Neural cell (in vitro differentiated cells): ENCODE results near the gene SRGAP3. TPM values are rescaled to one million over a fixed set of nuclear protein-coding genes. Genes with fewer than 3 reads are reported as not detected.
A peak's percentile ranks its signal among the peaks of the same experiment; 100 is the strongest.

Source experiments
- H2AFZ ChIP-seq: fragments of 200-600, 300-800 bp; sonication (generic), shearing (Covaris generic); 2 replicates; pipeline ENCODE4 v1.6.0; 2014; ENCODE audit warnings: low read depth, mild to moderate bottlenecking, antibody characterized with exemption, low read length, moderate library complexity
- H3F3A ChIP-seq: fragments of 200-600 bp; shearing (Covaris generic); 2 replicates; pipeline ENCODE4 v1.6.1; 2016; ENCODE audit warnings: mild to moderate bottlenecking, moderate library complexity, mixed read lengths, antibody characterized with exemption, low read length; ENCODE audit not compliant: insufficient read depth, poor library complexity, severe bottlenecking
- H3K27ac ChIP-seq: fragments of 200-600, 300-800 bp; sonication (generic), shearing (Covaris generic); 2 replicates; pipeline ENCODE4 v1.5.1; 2014; ENCODE audit warnings: mild to moderate bottlenecking, low read length, moderate library complexity
- H3K27me3 ChIP-seq: fragments of 300-800, 200-600 bp; sonication (generic), shearing (Covaris generic); 2 replicates; pipeline ENCODE4 v1.6.0; 2014; ENCODE audit warnings: mild to moderate bottlenecking, low read depth, low read length, moderate library complexity; ENCODE audit not compliant: insufficient read depth
- H3K36me3 ChIP-seq: fragments of 300-800, 200-600 bp; sonication (generic), shearing (Covaris generic); 2 replicates; pipeline ENCODE4 v1.5.1; 2014; ENCODE audit warnings: mild to moderate bottlenecking, antibody characterized with exemption, low read length, moderate library complexity; ENCODE audit not compliant: insufficient read depth
- H3K4me2 ChIP-seq: fragments of 300-800, 200-600 bp; sonication (generic), shearing (Covaris generic); 2 replicates; pipeline ENCODE4 v1.6.0; 2014; ENCODE audit warnings: mild to moderate bottlenecking, low read length
- H3K4me3 ChIP-seq: fragments of 300-800, 200-600 bp; sonication (generic), shearing (Covaris generic); 2 replicates; pipeline ENCODE4 v1.5.1; 2014; ENCODE audit warnings: mild to moderate bottlenecking, low read length, moderate library complexity
- H3K79me2 ChIP-seq: fragments of 200-600 bp; shearing (Covaris generic); replicated peaks from 2 replicates; pipeline ENCODE4 v1.6.0; 2014; ENCODE audit warnings: mild to moderate bottlenecking, low read length, moderate library complexity; ENCODE audit not compliant: insufficient read depth
- H3K9ac ChIP-seq: fragments of 300-800, 200-600 bp; sonication (generic), shearing (Covaris generic); 2 replicates; pipeline ENCODE4 v1.6.1; 2016; ENCODE audit warnings: mild to moderate bottlenecking, low read length, mixed read lengths
- H3K9me2 ChIP-seq: fragments of 200-600 bp; shearing (Covaris generic); 2 replicates; pipeline ENCODE4 v1.6.1; 2016; ENCODE audit warnings: mild to moderate bottlenecking, low read length, mixed read lengths; ENCODE audit not compliant: insufficient read depth
- H3K9me3 ChIP-seq: fragments of 200-600, 300-800 bp; sonication (generic), shearing (Covaris generic); 2 replicates; pipeline ENCODE4 v1.6.1; 2016; ENCODE audit warnings: mild to moderate bottlenecking, mixed run types, low read length, moderate library complexity, mixed read lengths
- H4K20me1 ChIP-seq: fragments of 200-600 bp; shearing (Covaris generic); 2 replicates; pipeline ENCODE4 v1.6.1; 2016; ENCODE audit warnings: mild to moderate bottlenecking, mixed run types; ENCODE audit not compliant: insufficient read depth
- EP300 ChIP-seq: fragments of 450-650 bp; conservative IDR thresholded peaks from 2 replicates; pipeline ENCODE4 v1.6.1; 2014; ENCODE audit warnings: antibody characterized with exemption, mild to moderate bottlenecking, moderate library complexity; ENCODE audit not compliant: poor library complexity, severe bottlenecking
- EZH2 ChIP-seq: fragments of 200-600, 300-800 bp; shearing (Covaris generic), sonication (generic); IDR thresholded peaks from 2 replicates; pipeline ENCODE4 v1.6.1; 2014; ENCODE audit warnings: antibody characterized with exemption, low read length, borderline replicate concordance, mild to moderate bottlenecking; ENCODE audit not compliant: insufficient read depth, poor library complexity, severe bottlenecking
- MXI1 ChIP-seq: fragments of 450-650 bp; conservative IDR thresholded peaks from 2 replicates; pipeline ENCODE4 v1.6.1; 2014; ENCODE audit warnings: antibody characterized with exemption, mild to moderate bottlenecking; ENCODE audit not compliant: poor library complexity, severe bottlenecking
- POLR2AphosphoS5 ChIP-seq: IDR thresholded peaks from 2 replicates; pipeline ENCODE4 v1.6.1; 2012
- RAD21 ChIP-seq: fragments of 450-650 bp; conservative IDR thresholded peaks from 2 replicates; pipeline ENCODE4 v1.6.1; 2014; ENCODE audit warnings: antibody characterized with exemption, mild to moderate bottlenecking, moderate library complexity
- SMC3 ChIP-seq: fragments of 450-650 bp; conservative IDR thresholded peaks from 2 replicates; pipeline ENCODE4 v1.6.1; 2014; ENCODE audit warnings: antibody characterized with exemption, mild to moderate bottlenecking, moderate library complexity; ENCODE audit not compliant: poor library complexity
- TAF1 ChIP-seq: IDR thresholded peaks from 2 replicates; pipeline ENCODE4 v1.6.1; 2012; ENCODE audit warnings: low read depth
- polyA plus RNA-seq: library from polyadenylated mRNA; depleted of rRNA; stranded (reverse); fragments of >200 nt; gene quantifications from 2 replicates; pipeline ENCODE4 v1.2.3, GENCODE V29; 2014
- TF ChIP-seq, protein P1 (sequence below): fragments of 450-650 bp; IDR thresholded peaks from 2 replicates; pipeline ENCODE4 v1.5.1; 2014; ENCODE audit warnings: antibody characterized with exemption, mild to moderate bottlenecking, moderate library complexity; ENCODE audit not compliant: poor library complexity, severe bottlenecking
- TF ChIP-seq, protein P2 (sequence below): IDR thresholded peaks from 2 replicates; pipeline ENCODE4 v1.6.1; 2012; ENCODE audit warnings: borderline replicate concordance

Gene SRGAP3
- polyA plus RNA-seq, 1 donor from 2014 or later, result 31.5 TPM

- H4K20me1 ChIP-seq, result no peaks in the 10 kb centered on the region
- no peak overlapping the region for H3K9ac ChIP-seq
- no peak overlapping the region for H3K4me2 ChIP-seq
- H3K36me3 ChIP-seq, result no peaks in the 10 kb centered on the region
- no peaks in the 10 kb centered on the region for H3K9me3 ChIP-seq
- TF ChIP-seq, protein P1, sequence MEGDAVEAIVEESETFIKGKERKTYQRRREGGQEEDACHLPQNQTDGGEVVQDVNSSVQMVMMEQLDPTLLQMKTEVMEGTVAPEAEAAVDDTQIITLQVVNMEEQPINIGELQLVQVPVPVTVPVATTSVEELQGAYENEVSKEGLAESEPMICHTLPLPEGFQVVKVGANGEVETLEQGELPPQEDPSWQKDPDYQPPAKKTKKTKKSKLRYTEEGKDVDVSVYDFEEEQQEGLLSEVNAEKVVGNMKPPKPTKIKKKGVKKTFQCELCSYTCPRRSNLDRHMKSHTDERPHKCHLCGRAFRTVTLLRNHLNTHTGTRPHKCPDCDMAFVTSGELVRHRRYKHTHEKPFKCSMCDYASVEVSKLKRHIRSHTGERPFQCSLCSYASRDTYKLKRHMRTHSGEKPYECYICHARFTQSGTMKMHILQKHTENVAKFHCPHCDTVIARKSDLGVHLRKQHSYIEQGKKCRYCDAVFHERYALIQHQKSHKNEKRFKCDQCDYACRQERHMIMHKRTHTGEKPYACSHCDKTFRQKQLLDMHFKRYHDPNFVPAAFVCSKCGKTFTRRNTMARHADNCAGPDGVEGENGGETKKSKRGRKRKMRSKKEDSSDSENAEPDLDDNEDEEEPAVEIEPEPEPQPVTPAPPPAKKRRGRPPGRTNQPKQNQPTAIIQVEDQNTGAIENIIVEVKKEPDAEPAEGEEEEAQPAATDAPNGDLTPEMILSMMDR, result no peak
- no peak for TF ChIP-seq RAD21
- TF ChIP-seq POLR2AphosphoS5, result no peak
- TF ChIP-seq EP300, result no peak
- TF ChIP-seq, protein P2, sequence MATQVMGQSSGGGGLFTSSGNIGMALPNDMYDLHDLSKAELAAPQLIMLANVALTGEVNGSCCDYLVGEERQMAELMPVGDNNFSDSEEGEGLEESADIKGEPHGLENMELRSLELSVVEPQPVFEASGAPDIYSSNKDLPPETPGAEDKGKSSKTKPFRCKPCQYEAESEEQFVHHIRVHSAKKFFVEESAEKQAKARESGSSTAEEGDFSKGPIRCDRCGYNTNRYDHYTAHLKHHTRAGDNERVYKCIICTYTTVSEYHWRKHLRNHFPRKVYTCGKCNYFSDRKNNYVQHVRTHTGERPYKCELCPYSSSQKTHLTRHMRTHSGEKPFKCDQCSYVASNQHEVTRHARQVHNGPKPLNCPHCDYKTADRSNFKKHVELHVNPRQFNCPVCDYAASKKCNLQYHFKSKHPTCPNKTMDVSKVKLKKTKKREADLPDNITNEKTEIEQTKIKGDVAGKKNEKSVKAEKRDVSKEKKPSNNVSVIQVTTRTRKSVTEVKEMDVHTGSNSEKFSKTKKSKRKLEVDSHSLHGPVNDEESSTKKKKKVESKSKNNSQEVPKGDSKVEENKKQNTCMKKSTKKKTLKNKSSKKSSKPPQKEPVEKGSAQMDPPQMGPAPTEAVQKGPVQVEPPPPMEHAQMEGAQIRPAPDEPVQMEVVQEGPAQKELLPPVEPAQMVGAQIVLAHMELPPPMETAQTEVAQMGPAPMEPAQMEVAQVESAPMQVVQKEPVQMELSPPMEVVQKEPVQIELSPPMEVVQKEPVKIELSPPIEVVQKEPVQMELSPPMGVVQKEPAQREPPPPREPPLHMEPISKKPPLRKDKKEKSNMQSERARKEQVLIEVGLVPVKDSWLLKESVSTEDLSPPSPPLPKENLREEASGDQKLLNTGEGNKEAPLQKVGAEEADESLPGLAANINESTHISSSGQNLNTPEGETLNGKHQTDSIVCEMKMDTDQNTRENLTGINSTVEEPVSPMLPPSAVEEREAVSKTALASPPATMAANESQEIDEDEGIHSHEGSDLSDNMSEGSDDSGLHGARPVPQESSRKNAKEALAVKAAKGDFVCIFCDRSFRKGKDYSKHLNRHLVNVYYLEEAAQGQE, result no peak
- no peak for TF ChIP-seq MXI1
- no peak for TF ChIP-seq EZH2
- TF ChIP-seq TAF1, result no peak
- H3K4me3 ChIP-seq, result peak overlapping the region; percentile 49
- no peaks in the 10 kb centered on the region for H3K9me2 ChIP-seq
- H3K79me2 ChIP-seq, result peaks cover 50% of the 10 kb centered on the region
- H3K27me3 ChIP-seq, result no peaks in the 10 kb centered on the region
- H2AFZ ChIP-seq, result no peak overlapping the region
- no peaks in the 10 kb centered on the region for H3F3A ChIP-seq
- no peak overlapping the region for H3K27ac ChIP-seq
These were observed 53.4 kb downstream of the SRGAP3 start for GRCh38 chr3:9196020-9196419.

DNA sequence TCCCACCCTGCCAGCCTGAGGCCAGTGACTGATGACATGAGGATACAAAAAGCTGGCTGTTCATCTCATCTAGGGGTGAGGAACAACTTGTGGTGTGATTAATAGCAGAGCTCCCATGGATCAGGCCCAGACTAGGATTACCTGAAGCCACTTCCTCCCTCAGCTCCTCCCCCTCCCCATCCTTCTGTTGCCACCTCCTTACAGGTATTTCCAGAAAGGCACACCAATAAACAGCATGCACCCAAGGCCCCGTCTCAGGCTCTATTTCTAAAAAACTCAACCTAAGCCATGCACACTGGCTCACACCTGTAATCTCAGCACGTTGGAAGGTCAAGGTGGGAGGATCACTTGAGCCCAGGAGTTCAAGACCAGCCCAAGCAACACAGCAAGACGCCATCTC is 54.1 kb downstream of the SRGAP3 start:
- Histone ChIP-seq H3K9ac (no peak overlapping the region), H3K4me3 (no peak overlapping the region), H3K9me2 (no peaks in the 10 kb centered on the region), H3K27me3 (no peaks in the 10 kb centered on the region), H3F3A (no peaks in the 10 kb centered on the region), H3K4me2 (no peak overlapping the region), H3K9me3 (no peaks in the 10 kb centered on the region), H3K27ac (no peak overlapping the region), H4K20me1 (no peaks in the 10 kb centered on the region), H3K36me3 (no peaks in the 10 kb centered on the region), H3K79me2 (peaks cover 47% of the 10 kb centered on the region), H2AFZ (no peak overlapping the region)
- TF ChIP-seq POLR2AphosphoS5 (no peak), MXI1 (no peak), SMC3 (no peak)
